ENCODE data around the gene NEDD4L. TPM values are rescaled to one million over a fixed set of nuclear protein-coding genes. Genes with fewer than 3 reads are reported as not detected.

The NEDD4L gene
- total RNA-seq, 1 donor from 2014 or later: 162 TPM

DNA sequence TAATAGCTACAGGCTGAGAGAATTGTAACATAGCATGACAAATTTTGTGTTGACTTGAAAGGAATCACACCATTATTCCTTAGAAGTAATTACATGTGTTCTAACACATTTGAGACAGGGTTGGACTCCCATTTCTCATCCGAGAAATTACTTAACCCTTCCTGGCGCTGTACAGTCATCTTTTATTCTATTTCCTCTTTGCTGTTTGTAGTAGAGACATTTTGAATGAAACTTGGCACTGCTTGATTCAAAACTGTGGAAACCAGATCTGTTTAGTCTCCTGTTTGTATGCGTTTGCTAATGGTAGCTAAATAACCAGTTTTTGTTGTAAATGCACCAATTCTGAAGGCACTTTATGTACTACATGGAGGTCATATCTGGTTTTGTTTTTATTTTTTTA lies 352.9 kb downstream of the NEDD4L start:
- H3K27ac Mint-ChIP-seq: no peak overlapping the region
- DNase-seq (ENCODE audit: low spot score, unreplicated experiment): no peak
- H3K27me3 Mint-ChIP-seq: no peaks in the 10 kb centered on the region
- H3K4me1 Mint-ChIP-seq (ENCODE audit: low read depth): no peaks in the 10 kb centered on the region
- H3K36me3 Mint-ChIP-seq (ENCODE audit: insufficient read depth): peaks cover 33% of the 10 kb centered on the region
- no peak overlapping the region for H3K4me3 Mint-ChIP-seq (ENCODE audit: low read depth)
- TF ChIP-seq, protein P1, sequence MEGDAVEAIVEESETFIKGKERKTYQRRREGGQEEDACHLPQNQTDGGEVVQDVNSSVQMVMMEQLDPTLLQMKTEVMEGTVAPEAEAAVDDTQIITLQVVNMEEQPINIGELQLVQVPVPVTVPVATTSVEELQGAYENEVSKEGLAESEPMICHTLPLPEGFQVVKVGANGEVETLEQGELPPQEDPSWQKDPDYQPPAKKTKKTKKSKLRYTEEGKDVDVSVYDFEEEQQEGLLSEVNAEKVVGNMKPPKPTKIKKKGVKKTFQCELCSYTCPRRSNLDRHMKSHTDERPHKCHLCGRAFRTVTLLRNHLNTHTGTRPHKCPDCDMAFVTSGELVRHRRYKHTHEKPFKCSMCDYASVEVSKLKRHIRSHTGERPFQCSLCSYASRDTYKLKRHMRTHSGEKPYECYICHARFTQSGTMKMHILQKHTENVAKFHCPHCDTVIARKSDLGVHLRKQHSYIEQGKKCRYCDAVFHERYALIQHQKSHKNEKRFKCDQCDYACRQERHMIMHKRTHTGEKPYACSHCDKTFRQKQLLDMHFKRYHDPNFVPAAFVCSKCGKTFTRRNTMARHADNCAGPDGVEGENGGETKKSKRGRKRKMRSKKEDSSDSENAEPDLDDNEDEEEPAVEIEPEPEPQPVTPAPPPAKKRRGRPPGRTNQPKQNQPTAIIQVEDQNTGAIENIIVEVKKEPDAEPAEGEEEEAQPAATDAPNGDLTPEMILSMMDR (IDR thresholded peaks at IDR 0.05; ENCODE audit: unreplicated experiment): no peak
- H3K9me3 Mint-ChIP-seq (ENCODE audit: low read depth): no peaks in the 10 kb centered on the region

DNA sequence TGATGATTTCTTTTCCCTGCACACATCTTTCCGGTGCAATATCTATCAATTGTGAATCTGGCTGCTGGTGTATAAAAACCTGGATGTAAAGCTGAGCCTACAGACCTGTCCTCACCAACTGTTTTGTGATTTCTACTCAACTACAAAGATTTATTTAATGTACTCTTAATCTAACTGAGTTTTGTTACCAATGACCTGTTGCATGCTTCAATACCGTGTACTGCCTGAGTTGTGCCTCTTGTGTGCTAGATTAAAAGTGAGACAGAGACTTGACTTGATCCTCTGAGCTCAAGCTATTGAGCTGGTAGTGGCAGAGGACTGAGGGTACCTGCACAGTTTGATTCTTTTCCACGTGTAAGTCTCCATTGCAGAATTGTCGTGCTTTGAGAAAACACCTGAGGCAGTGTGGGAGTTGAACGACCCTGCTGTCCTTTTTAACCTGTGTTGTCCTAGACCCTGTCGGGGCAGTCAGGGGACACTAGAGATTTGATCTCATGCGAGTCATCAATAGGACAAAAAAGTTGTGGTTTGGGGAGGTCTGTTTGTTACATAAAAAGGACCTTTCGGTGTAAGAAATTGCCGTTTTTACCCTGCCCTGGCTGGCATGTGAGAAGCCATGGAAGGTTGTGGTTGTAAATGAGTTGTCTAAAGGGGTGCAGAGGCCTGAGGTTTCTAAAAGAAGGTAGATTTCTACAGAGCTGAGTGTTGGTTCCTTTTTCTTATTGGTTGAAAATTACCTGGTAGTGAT lies 353.5 kb downstream of the NEDD4L start:
- Mint-ChIP-seq H3K4me1 (ENCODE audit: low read depth) (no peaks in the 10 kb centered on the region), H3K9me3 (ENCODE audit: low read depth) (no peaks in the 10 kb centered on the region)
- no peak for DNase-seq (ENCODE audit: low spot score, unreplicated experiment)

DNA sequence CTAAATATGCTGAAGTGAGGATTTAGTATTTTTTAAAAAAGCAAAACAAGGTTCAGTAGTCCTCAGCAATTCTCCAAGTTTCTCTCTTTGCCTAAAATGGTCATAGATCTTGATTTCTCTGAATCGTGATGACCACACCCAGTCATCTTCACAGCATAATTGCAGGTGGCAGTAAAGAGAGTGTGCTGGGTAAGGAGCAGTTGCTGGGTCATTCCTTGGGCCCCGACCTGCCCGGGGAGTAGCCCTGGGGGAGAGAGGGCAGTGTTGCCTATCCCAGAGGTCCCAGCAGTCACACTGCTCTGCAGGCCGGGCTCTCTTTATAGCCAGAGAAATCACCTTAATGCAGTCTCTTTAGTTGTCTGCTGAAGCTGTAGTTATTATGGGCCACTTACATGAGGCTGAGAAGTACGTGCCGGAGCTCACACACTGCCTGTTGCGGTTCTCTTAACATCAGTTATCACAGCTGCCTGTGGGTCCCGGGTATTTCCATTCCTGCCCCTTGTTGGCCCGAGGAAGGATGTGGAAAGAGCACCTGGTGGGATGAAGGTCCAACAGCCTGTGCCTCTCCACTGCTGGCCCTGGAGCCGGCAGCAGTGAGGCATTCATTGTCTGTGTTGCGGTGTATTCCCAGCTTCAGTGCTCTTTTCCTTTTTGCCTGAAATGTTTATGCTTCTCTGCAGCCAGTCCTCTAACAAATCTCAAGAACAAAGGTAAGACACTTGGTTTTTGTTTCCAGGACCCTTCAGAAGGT lies 354.8 kb downstream of the NEDD4L start:
- H3K27ac Mint-ChIP-seq: no peak overlapping the region

More for the DNA sequence above, 353.5 kb downstream of the NEDD4L start:
- H3K4me3 Mint-ChIP-seq (ENCODE audit: low read depth): no peak overlapping the region
- no peaks in the 10 kb centered on the region for H3K27me3 Mint-ChIP-seq
- H3K36me3 Mint-ChIP-seq (ENCODE audit: insufficient read depth): peaks cover 30% of the 10 kb centered on the region
- TF ChIP-seq, protein P1 (IDR thresholded peaks at IDR 0.05; ENCODE audit: unreplicated experiment): no peak
- no peak overlapping the region for H3K27ac Mint-ChIP-seq

DNA sequence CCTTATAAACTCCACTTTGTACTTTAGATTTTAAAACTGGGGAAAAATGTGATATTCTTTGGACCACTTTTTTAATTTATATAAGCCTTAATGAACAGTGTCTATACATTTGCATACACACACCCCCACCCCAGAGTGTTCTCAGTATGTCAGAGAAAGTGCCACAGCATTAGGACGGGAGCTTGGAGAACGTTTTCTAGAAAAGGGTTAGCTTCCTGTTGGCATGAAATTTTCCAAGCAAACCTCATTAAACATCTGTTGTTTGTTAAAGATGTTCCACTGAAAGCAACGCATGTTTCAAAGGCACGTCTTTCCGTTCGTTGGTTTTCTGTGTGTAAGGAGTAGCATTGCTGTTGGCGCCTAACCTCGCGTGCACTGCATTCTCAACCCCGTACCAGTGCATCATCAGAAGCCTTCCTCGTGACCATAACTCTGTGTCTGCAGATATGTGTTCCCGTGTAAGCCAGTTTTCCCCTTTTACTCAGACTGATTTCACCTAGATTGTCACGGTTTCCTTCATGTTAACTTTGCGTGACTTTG lies 356.4 kb downstream of the NEDD4L start:
- Mint-ChIP-seq H3K27me3 (peaks cover 3% of the 10 kb centered on the region), H3K4me1 (ENCODE audit: low read depth) (peaks cover 2% of the 10 kb centered on the region), H3K36me3 (ENCODE audit: insufficient read depth) (peaks cover 26% of the 10 kb centered on the region), H3K4me3 (ENCODE audit: low read depth) (no peak overlapping the region), H3K27ac (peak overlapping the region; percentile 86), H3K9me3 (ENCODE audit: low read depth) (no peaks in the 10 kb centered on the region)
- DNase-seq (ENCODE audit: low spot score, unreplicated experiment): no peak
- TF ChIP-seq, protein P1 (IDR thresholded peaks at IDR 0.05; ENCODE audit: unreplicated experiment): no peak

More for the DNA sequence above, 354.8 kb downstream of the NEDD4L start:
- H3K27me3 Mint-ChIP-seq: no peaks in the 10 kb centered on the region
- TF ChIP-seq, protein P1 (IDR thresholded peaks at IDR 0.05; ENCODE audit: unreplicated experiment): no peak
- H3K4me3 Mint-ChIP-seq (ENCODE audit: low read depth): no peak overlapping the region
- no peak for DNase-seq (ENCODE audit: low spot score, unreplicated experiment)
- H3K9me3 Mint-ChIP-seq (ENCODE audit: low read depth): no peaks in the 10 kb centered on the region
- peaks cover 26% of the 10 kb centered on the region for H3K36me3 Mint-ChIP-seq (ENCODE audit: insufficient read depth)
- peaks cover 2% of the 10 kb centered on the region for H3K4me1 Mint-ChIP-seq (ENCODE audit: low read depth)

DNA sequence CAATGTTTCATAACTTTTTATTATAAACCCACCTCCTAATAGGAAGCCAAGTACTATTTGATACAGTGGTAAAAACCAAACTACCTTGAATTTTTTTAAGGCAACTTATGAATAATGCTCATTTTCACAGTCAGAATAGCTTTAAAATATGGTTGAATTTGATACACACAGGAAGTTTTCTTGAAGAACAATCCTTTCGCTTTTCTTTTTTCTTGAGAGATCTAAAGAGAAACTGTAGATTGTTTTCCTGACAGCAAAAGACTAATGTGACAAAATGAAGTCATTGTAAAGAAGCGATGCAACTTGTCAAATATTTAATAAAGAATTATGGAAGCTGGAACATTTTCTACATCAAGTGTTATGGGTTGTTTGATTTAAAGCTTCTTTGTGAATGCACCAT lies 357.2 kb downstream of the NEDD4L start:
- Mint-ChIP-seq H3K27me3 (peaks cover 6% of the 10 kb centered on the region), H3K36me3 (ENCODE audit: insufficient read depth) (peaks cover 21% of the 10 kb centered on the region)

More for the DNA sequence above, 357.2 kb downstream of the NEDD4L start:
- DNase-seq (ENCODE audit: low spot score, unreplicated experiment): no peak
- TF ChIP-seq, protein P1 (IDR thresholded peaks at IDR 0.05; ENCODE audit: unreplicated experiment): no peak
- peaks cover 4% of the 10 kb centered on the region for H3K4me1 Mint-ChIP-seq (ENCODE audit: low read depth)
- H3K27ac Mint-ChIP-seq: no peak overlapping the region
- no peak overlapping the region for H3K4me3 Mint-ChIP-seq (ENCODE audit: low read depth)
- no peaks in the 10 kb centered on the region for H3K9me3 Mint-ChIP-seq (ENCODE audit: low read depth)
